NOMO-1 treated with DMSO at 0.1 percent for 48 hours (cell line): Measurements from ENCODE around the gene HAAO.
A peak's percentile ranks its signal among the peaks of the same experiment; 100 is the strongest.
"Not testable (repeated sequence)": the region's sequence is repeated elsewhere in the genome, so short reads cannot be mapped to it uniquely, and the experiment has no call there.

ENCODE experiments used
- DNase-seq: peaks from one replicate; lab custom pipeline; 2025; ENCODE audit not compliant: unreplicated experiment; lab: John Stamatoyannopoulos, UW

Gene HAAO

DNA sequence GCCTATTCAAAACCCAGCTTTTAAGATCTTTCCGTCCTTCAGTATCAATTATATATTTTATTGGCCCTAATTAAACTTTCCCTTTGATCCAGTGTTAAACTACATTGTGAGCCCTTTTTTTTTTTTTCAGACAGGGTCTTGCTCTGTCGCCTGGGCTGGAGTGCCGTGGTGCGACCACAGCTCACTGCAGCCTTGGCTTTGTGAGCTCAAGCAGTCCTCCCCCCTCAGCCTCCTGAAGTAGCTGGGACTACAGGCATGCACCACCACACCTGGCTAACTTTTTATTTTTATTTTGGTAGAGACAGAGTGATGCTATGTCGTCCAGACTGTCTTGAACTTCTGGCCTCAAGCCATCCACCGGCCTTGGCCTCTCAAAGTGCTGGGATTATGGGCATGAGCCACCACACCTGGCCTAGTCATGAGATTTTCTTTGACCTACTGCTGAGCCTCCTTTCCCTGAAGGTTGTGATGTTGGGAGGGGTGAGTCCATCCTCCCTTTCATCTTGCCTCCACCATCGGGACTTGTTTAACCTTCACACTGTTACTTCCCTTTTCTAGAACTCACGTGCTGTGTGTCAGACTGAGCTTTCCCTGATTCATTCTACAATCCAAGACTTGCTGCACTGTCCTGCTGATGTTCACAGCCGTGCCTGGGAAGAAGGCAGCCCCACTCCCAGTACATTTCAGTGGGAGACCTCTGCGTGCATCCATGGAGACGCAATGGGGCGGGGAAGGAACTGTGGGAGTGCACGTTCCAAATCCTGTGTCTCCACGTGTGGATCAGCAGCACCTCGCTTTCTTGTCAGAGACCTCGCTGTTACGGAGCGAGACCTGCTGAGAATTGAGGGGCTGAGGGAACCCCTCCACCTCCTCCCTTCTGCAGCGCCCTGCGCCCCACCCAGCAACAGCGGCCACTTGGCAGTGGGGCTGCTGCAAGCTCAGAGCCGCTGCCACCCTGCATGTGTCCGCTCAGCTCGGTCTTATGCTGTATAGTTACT, 39.3 kb downstream of the HAAO start:
- DNase-seq, result peak; percentile 66

DNA sequence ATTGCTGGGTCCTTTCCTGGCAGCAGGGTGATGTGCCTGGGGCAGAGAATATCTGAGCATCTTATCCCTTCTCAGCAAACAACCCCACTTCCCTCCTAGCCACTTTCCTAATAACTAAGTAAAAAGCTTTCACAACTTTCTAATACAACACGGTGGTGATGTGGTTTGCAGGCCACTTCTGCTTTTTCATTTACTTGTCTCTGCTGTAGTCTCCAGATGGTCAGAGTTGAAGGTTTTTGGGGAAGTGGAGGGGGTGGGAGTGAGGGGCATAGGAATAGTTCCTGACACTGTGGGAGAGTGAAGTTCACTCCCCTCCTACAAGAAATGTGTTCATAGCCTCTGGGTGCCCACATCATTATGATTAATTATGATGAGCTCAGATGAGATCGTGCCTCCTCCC, 40.1 kb downstream of the HAAO start:
- DNase-seq, result peak; percentile 96

- no peak for DNase-seq
Observed at GRCh38 chr2:42748840-42749239, 43.5 kb downstream of the HAAO start.

DNA sequence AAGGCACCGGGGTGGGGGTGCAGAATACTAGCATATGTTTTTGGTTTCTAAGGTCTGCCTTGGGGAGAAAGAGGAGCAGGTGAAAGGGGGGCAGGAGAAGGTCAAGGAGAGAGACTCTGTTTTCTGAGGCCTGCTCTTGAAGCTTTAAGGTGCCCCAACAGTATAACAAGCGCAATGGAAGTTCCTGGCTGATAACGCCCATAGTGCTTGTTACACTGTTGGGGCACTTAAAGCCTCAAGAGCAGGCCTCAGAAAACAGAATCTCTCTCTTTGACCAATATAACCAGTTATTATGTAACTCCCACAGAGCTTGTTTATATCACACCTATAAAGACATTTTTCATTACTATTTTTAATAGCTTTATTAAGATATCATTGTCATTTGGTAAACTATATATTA, 45.0 kb downstream of the HAAO start:
- DNase-seq, result no peak

- DNase-seq, result no peak
Observed at GRCh38 chr2:42744545-42745082, 47.8 kb downstream of the HAAO start.

DNA sequence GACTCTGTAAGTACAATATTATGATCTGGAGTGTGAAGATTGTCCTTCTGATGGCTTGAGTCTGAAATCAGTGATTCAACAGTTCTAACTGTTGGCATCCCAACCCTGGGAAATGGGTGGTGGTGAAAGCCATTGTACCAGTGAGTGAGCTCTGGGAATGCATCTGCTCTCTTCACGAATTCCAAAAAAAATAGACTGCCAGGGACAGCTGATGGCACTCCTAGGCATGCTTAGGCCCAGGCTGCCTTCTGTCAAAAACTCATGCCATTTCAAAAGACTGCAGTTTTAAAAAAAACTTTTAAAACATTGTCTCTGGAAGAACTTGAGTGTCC, 48.8 kb downstream of the HAAO start:
- no peak for DNase-seq

DNA sequence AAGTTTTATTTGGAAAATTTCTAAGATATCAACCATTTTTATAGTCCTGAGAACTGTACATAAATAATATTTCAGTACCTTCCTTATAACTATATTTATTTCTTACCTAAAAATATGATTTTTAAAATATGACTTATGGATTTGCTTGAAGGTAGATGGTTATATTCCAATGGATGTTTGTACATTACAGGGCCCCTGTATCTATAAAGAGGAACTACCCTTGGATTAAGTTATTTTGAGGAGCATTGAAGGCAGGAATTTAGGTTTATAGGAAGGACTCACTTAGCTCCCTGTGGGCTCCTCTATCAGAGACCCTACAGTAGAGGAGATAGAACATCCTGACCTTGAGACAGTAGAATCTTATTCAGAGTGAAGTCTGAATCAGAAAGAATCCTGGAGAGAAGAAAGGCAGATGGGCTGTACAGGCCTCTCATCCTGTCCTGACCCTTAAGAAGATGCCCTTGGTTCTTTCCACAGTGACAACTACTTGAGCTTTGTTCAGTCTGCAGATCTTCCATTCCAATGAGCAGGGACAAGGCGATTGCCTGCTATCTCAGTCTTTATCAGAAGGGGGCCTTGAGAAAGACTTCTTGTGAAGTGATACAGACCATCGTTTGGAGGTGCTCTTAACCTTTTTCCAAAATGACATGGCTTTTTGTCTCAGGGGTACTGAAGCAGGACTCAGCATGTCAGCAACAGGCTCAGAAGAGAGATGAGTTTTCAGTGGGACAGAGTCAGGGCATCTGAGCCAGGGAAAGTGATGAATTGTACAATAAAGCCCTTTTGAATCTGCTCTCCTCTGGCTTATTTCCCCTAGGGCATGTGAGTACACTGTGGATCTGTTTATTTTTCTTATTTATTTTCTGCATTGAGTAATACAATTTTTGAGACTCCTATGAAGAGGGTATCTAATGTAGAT, 49.4 kb downstream of the HAAO start:
- no peak for DNase-seq

DNA sequence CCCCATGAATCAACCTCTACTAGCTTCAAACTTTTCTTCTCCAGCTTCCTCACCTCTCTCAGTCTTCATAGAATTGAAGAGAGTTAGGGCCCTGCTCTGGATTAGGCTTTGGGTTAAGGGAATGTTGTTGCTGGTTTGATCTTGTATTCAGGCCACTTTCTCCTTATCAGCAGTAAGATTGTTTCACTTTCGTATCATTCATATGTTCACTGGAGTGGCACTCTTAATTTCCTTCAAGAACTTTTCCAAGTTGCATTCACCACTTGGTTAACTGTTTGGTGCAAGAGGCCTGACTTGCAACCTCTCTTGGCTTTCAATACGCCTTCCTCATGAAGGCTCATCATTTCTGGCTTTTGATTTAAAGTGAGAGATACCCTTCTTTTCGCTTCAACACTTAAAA, 51.2 kb downstream of the HAAO start:
- DNase-seq, result no peak

DNA sequence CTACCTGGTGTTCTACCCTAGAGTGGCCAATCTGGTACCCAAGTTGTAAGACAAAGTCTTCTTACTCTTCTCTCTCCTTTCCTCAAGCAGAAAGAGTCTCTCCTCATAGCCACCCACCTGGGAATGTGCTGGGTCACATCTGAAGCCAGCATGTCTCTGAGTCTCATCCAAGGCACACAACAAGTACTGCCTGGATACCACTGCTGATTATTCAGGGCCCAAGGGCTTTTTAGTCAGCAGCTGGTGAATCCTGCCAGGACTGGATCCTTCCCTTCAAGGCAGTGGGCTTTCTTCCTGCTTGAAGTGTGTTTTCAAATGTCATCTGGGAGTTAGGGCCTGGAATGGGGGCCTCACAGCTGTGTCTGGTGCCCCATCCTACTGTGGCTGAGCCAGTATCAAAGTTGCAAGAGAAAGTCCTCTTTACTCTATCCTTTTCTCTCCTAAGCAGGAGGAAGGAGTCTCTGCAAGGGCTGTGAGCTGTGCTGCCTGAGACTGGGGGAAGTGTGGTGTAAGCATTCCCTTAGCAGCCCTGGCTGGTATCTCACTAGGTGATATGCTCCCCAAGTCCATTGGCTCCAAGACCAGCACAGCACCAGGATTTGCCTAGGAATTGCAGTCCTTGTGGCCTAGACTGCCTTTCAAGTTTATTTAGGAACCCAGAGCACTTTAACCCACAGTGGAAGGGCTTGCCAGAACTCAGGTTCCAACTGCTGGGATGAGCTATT, 55.6 kb downstream of the HAAO start:
- DNase-seq, result no peak

DNA sequence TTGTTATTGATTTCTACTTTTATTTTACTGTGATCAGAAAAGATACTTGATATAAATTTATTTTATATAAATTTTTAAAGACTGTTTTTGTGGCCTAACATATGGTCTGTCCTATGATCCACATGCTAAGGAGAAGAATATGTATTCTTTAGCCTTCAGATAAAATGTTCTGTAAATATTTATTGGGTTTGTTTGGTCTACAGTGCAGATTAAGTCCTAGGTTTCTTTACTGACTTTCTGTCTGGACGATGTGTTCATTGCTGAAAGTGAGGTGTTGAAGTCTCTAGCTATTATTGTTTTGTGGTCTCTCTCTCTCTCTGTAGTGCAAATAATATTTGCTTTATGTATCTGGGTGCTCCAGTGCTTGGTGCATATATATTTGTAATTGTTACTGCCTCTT, 58.5 kb downstream of the HAAO start:
- no peak for DNase-seq

- not testable (repeated sequence) for DNase-seq
Observed at GRCh38 chr2:42731316-42731715, 61.1 kb downstream of the HAAO start.

- DNase-seq, result no peak
Observed at GRCh38 chr2:42726680-42727079, 65.7 kb downstream of the HAAO start.

DNA sequence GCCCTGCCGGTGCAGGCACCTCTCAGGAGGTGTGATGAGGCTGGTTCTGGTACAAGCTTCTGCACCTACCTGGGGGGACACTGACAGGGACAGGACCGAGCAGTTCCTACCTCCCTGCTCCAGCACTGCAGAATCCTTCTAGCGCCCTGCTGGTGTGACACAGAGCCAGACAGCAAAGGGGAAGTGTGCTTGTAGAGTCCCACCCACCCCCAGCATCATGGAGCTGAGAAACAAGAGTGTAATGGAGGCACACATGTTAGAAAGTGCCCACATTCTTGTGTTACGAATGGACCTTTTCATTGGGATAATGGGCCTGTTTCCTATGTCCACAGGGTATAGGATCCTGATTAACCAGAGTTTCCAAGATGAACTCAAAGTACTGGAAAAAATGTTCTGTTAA, 66.7 kb downstream of the HAAO start:
- DNase-seq, result no peak

DNA sequence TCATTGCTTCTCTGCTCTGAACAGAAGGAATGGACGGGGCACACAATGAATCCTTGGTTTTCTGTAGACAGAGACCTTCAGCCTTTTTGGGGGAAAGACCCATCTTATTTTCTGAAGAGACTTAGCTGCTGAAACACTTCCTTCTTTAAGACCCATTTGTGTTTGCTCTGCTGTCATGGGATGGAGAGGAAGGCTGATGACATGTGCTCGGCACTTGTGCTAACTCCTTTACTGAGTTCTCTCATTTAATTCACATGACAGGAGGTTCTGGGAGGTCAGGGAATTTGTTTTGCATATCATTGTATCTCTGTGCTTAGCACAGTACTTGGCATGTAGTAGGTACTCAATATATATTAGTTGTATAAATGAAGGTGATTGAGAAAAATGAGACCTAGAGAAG, 67.5 kb downstream of the HAAO start:
- no peak for DNase-seq

GRCh38 chr2:42723465-42723864, 68.9 kb downstream of the HAAO start:
- DNase-seq, result no peak

DNA sequence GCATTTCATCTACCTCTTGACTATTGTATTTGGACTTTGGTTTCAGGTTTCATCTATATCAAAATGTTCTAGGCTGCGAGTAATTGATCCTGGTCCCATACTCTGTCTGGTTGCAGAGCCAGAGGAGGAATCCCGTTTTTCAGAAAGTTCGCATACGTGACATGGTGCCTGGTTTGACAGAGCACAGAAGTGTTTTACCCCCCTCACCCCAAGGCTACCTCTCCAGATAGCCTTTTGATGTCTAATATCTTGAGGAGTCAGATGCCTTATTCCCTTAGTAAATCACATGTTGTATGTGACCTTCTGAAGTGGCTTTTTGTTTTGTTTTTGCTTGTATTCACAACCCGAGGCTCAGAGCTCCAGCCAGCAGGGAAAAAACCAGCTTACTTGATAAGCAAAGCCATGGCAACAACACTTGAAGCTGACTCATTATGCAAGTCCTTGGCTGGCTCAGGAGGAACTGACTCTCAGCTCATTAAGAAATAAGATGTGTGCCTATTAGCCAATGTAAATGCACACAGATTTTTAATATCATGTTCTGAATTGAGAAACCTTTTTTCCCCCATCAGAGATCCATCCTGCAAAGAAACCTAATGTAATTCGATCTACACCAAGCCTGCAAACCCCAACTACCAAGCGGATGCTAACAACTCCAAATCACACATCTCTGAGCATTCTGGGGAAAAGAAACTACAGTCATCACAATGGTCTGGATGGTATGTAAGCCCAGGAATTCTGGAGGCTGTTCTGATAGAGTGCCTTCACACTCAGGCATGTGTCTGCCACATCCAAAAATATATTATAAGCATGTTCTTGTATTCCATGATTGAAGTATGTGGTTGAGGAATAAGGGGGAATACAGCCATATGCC, 69.8 kb downstream of the HAAO start:
- DNase-seq, result peak; percentile 87

DNA sequence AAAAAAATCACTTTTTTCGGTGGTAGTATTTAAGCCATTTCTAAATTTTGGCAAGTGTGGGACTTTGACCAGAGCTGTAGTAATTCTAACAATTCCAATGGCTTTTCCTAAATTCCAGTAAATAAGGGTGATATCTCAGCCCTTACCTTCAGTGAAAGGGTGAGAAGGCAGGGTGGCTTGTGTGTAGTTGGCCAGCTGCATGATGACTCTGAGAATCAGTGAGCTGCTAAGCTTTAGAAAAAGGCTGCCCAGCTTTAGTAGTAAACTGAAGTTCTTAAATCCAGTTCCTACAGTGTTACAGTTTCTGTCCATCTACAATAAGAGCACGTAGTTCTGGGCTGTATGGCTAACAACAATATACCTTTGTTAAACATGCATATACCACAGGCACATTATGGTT, 70.5 kb downstream of the HAAO start:
- DNase-seq, result no peak
